Astrocyte (in vitro differentiated cells and primary cell): ENCODE results near the gene FBXO10.

ENCODE experiments used
- CTCF ChIP-seq: IDR thresholded peaks from 2 replicates; pipeline ENCODE4 v1.5.1; 2011; ENCODE audit warnings: low read depth, mild to moderate bottlenecking, inconsistent platforms, low read length, moderate library complexity; ENCODE audit not compliant: insufficient read depth
- EZH2 ChIP-seq: IDR thresholded peaks from 2 replicates; pipeline ENCODE4 v1.6.1; 2012; ENCODE audit warnings: mild to moderate bottlenecking, low read length, inconsistent platforms; ENCODE audit not compliant: insufficient read depth

GRCh38 chr9:37611961-37612360, 35.8 kb upstream of the FBXO10 start:
- TF ChIP-seq CTCF: no peak
- no peak for TF ChIP-seq EZH2
